H9 (cell line): ENCODE measurements around the gene HOOK2. TPM values are rescaled to one million over a fixed set of nuclear protein-coding genes. Genes with fewer than 3 reads are reported as not detected.

Source experiments
- DNase-seq: peaks from one replicate; pipeline ENCODE4 v3.0.0-alpha.2; 2017
- H2AFZ ChIP-seq: one replicate; pipeline ENCODE4 v1.6.1; 2013; ENCODE audit warnings: mild to moderate bottlenecking, low read length, control low read depth, moderate library complexity
- H2AK5ac ChIP-seq: 2 replicates; pipeline ENCODE4 v1.6.1; 2013; ENCODE audit warnings: low read length, control low read depth, mixed read lengths; ENCODE audit not compliant: insufficient read length
- H2BK120ac ChIP-seq: one replicate; pipeline ENCODE4 v1.6.1; 2013; ENCODE audit warnings: low read depth, mild to moderate bottlenecking, low read length, control low read depth, inconsistent platforms; ENCODE audit not compliant: poor library complexity, severe bottlenecking
- H2BK12ac ChIP-seq: 2 replicates; pipeline ENCODE4 v1.6.1; 2013; ENCODE audit warnings: low read length, control low read depth, mixed read lengths, low read depth; ENCODE audit not compliant: insufficient read length
- H2BK15ac ChIP-seq: 2 replicates; pipeline ENCODE4 v1.6.1; 2013; ENCODE audit warnings: low read depth, low read length, control low read depth
- H2BK20ac ChIP-seq: one replicate; pipeline ENCODE4 v1.6.1; 2013; ENCODE audit warnings: low read depth, mild to moderate bottlenecking, low read length, control low read depth, inconsistent platforms; ENCODE audit not compliant: poor library complexity, severe bottlenecking
- H2BK5ac ChIP-seq: 2 replicates; pipeline ENCODE4 v1.6.1; 2013; ENCODE audit warnings: low read length, control low read depth, mixed read lengths; ENCODE audit not compliant: insufficient read length
- H3K14ac ChIP-seq: 2 replicates; pipeline ENCODE4 v1.6.1; 2013; ENCODE audit warnings: low read length, control low read depth; ENCODE audit not compliant: insufficient read depth
- H3K18ac ChIP-seq: 2 replicates; pipeline ENCODE4 v1.6.1; 2013; ENCODE audit warnings: low read depth, mild to moderate bottlenecking, mixed read lengths, low read length, control low read depth; ENCODE audit not compliant: insufficient read length
- H3K23ac ChIP-seq: 2 replicates; pipeline ENCODE4 v1.6.1; 2013; ENCODE audit warnings: low read length, control low read depth, mixed read lengths, low read depth; ENCODE audit not compliant: insufficient read length
- H3K23me2 ChIP-seq: 2 replicates; pipeline ENCODE4 v1.6.1; 2013; ENCODE audit warnings: low read depth, mild to moderate bottlenecking, mixed read lengths, low read length, control low read depth; ENCODE audit not compliant: insufficient read length, poor library complexity, severe bottlenecking
- H3K27ac ChIP-seq: 2 replicates; pipeline ENCODE4 v1.5.1; 2013; ENCODE audit warnings: low read length, control low read depth, mixed read lengths, low read depth; ENCODE audit not compliant: insufficient read length
- H3K27me3 ChIP-seq: 2 replicates; pipeline ENCODE4 v1.6.1; 2013; ENCODE audit warnings: low read length, control low read depth, inconsistent platforms; ENCODE audit not compliant: insufficient read depth
- H3K4ac ChIP-seq: 2 replicates; pipeline ENCODE4 v1.6.1; 2013; ENCODE audit warnings: low read depth, mild to moderate bottlenecking, control low read depth, inconsistent platforms, low read length, moderate library complexity
- H3K4me1 ChIP-seq: 2 replicates; pipeline ENCODE4 v1.6.1; 2013; ENCODE audit warnings: low read length, control low read depth, inconsistent platforms; ENCODE audit not compliant: insufficient read depth
- H3K4me2 ChIP-seq: 2 replicates; pipeline ENCODE4 v1.6.1; 2013; ENCODE audit warnings: low read length, control low read depth, mixed read lengths; ENCODE audit not compliant: insufficient read length, insufficient read depth
- H3K56ac ChIP-seq: 2 replicates; pipeline ENCODE4 v1.6.1; 2013; ENCODE audit warnings: low read depth, mild to moderate bottlenecking, mixed read lengths, low read length, control low read depth; ENCODE audit not compliant: insufficient read length
- H3K79me1 ChIP-seq: 2 replicates; pipeline ENCODE4 v1.6.1; 2013; ENCODE audit warnings: low read depth, mild to moderate bottlenecking, moderate library complexity, low read length, control low read depth, inconsistent platforms; ENCODE audit not compliant: insufficient read depth, poor library complexity, severe bottlenecking
- H3K79me2 ChIP-seq: 2 replicates; pipeline ENCODE4 v1.6.1; 2013; ENCODE audit warnings: low read length, control low read depth, inconsistent platforms; ENCODE audit not compliant: insufficient read depth
- H3K9ac ChIP-seq: 2 replicates; pipeline ENCODE4 v1.6.1; 2013; ENCODE audit warnings: low read length, control low read depth, mixed read lengths; ENCODE audit not compliant: insufficient read length; ENCODE audit errors: extremely low read depth
- H3K9me3 ChIP-seq: one replicate; pipeline ENCODE4 v1.6.1; 2013; ENCODE audit warnings: low read depth, low read length, inconsistent platforms; ENCODE audit not compliant: control insufficient read depth
- H3T11ph ChIP-seq: one replicate; pipeline ENCODE4 v1.6.1; 2013; ENCODE audit warnings: mild to moderate bottlenecking, low read length, control low read depth, inconsistent platforms
- H4K20me1 ChIP-seq: one replicate; pipeline ENCODE4 v1.6.1; 2013; ENCODE audit not compliant: control insufficient read depth, insufficient read length, insufficient read depth
- H4K5ac ChIP-seq: 2 replicates; pipeline ENCODE4 v1.6.1; 2013; ENCODE audit warnings: low read depth, mild to moderate bottlenecking, mixed read lengths, low read length, control low read depth; ENCODE audit not compliant: insufficient read length
- H4K8ac ChIP-seq: replicated peaks from 2 replicates; pipeline ENCODE4 v1.6.1; 2013; ENCODE audit warnings: low read length, control low read depth, mixed read lengths, low read depth; ENCODE audit not compliant: insufficient read length
- H4K91ac ChIP-seq: 2 replicates; pipeline ENCODE4 v1.6.1; 2013; ENCODE audit warnings: low read depth, mild to moderate bottlenecking, moderate library complexity, mixed read lengths, low read length, control low read depth; ENCODE audit not compliant: insufficient read length
- H3K27ac Mint-ChIP-seq, 3 experiments: 2 replicates in 2 of 3; 3 replicates in 1 of 3; pipeline ENCODE4 v1.8.0; 2020 to 2021; ENCODE audit warnings: mixed read lengths in 3 of 3, mild to moderate bottlenecking in 1 of 3, moderate library complexity in 1 of 3
- H3K27me3 Mint-ChIP-seq: 2 replicates; pipeline ENCODE4 v1.8.0; 2021; ENCODE audit warnings: low read depth, mild to moderate bottlenecking, moderate library complexity, mixed read lengths
- H3K36me3 Mint-ChIP-seq, 3 experiments: 2 replicates in 2 of 3; 3 replicates in 1 of 3; pipeline ENCODE4 v1.8.0; 2020 to 2021; ENCODE audit warnings: low read depth in 3 of 3, mixed read lengths in 3 of 3; ENCODE audit not compliant: insufficient read depth in 1 of 3
- H3K4me1 Mint-ChIP-seq, 2 experiments: 2 replicates each; pipeline ENCODE4 v1.8.0; 2020; ENCODE audit warnings: mixed read lengths in 2 of 2
- H3K4me3 Mint-ChIP-seq, 2 experiments: 2 replicates in 1 of 2; 3 replicates in 1 of 2; pipeline ENCODE4 v1.8.0; 2020 to 2021; ENCODE audit warnings: mild to moderate bottlenecking in 2 of 2, mixed read lengths in 2 of 2, moderate library complexity in 1 of 2
- H3K9me3 Mint-ChIP-seq, 2 experiments: 2 replicates in 1 of 2; 3 replicates in 1 of 2; pipeline ENCODE4 v1.8.0; 2020; ENCODE audit warnings: mild to moderate bottlenecking in 2 of 2, mixed read lengths in 2 of 2, moderate library complexity in 1 of 2
- CTCF ChIP-seq: fragments of 200-600 bp; sonication (generic); conservative IDR thresholded peaks from 3 replicates; pipeline ENCODE4 v1.8.0; 2021; ENCODE audit warnings: antibody characterized with exemption, mild to moderate bottlenecking
- WGBS: extraction: QIAGEN DNeasy Blood & Tissue Kit; methylation state at CpG from one replicate; pipeline ENCODE4 v1.1.7; 2013; ENCODE audit warnings: missing lambda C conversion rate, low lambda C conversion rate, mixed read lengths; ENCODE audit not compliant: insufficient read length; ENCODE audit errors: extremely low coverage; 5-methylcytosine and 5-hydroxymethylcytosine counted together
- total RNA-seq: library from RNA; stranded (reverse); gene quantifications from 2 replicates; pipeline ENCODE4 v1.2.1, GENCODE V29; 2021

HOOK2 gene
- total RNA-seq, 1 experiment from 2014 or later: 64.7 TPM

- peak; percentile 93 for DNase-seq
- no peak overlapping the region for H3K4me2 ChIP-seq
- peak overlapping the region in 1 of 3 experiments; percentile 58; a peak in 2 of 7 replicates for H3K27ac Mint-ChIP-seq
These were observed 5.7 kb downstream of the HOOK2 start for GRCh38 chr19:12769689-12770088.

More at GRCh38 chr19:12769689-12770088, 5.7 kb downstream of the HOOK2 start:
- Histone ChIP-seq H3K79me2 (no peaks in the 10 kb centered on the region), H3K14ac (no peak overlapping the region), H2BK12ac (no peak overlapping the region), H3K79me1 (no peaks in the 10 kb centered on the region), H2BK15ac (no peak overlapping the region), H2AFZ (no peak overlapping the region), H3T11ph (no peak overlapping the region), H3K23me2 (peaks cover under 1% of the 10 kb centered on the region), H4K20me1 (no peaks in the 10 kb centered on the region), H4K91ac (no peak overlapping the region), H3K4me1 (no peaks in the 10 kb centered on the region; the same call in 1 of the 2 replicates), H3K23ac (no peak overlapping the region), H3K56ac (no peak overlapping the region), H3K27ac (no peak overlapping the region), H3K9me3 (no peaks in the 10 kb centered on the region), H3K27me3 (no peaks in the 10 kb centered on the region), H3K9ac (no peak overlapping the region), H4K8ac (no peak overlapping the region), H3K18ac (peak overlapping the region; percentile 50), H2BK5ac (no peak overlapping the region), H2AK5ac (no peak overlapping the region), H3K4ac (no peak overlapping the region), H2BK20ac (no peak overlapping the region), H4K5ac (no peak overlapping the region), H2BK120ac (no peak overlapping the region)
- no peak for TF ChIP-seq CTCF
- no CpG with 5 or more reads among the region's 37 CpGs for WGBS
- Mint-ChIP-seq H3K4me3 (peak overlapping the region in 1 of 2 experiments; percentile 61; a peak in 2 of 5 replicates), H3K4me1 (peaks cover 17 to 25% of the 10 kb centered on the region in 2 experiments), H3K9me3 (no peaks in the 10 kb centered on the region), H3K27me3 (no peaks in the 10 kb centered on the region), H3K36me3 (peaks cover 29 to 52% (median 51%) of the 10 kb centered on the region in 3 experiments)
